HG03521 (cell line): Measurements from ENCODE around the gene GLIS1.

Experiments
- ATAC-seq: cut with Tn5 transposase; IDR thresholded peaks from one replicate; pipeline ENCODE4 v1.9.1; 2021; ENCODE audit warnings: mild to moderate bottlenecking, moderate library complexity; ENCODE audit not compliant: unreplicated experiment

Gene GLIS1

GRCh38 chr1:53681351-53681976, 57.5 kb downstream of the GLIS1 start:
- no peak for ATAC-seq

- no peak for ATAC-seq
These were observed 58.1 kb downstream of the GLIS1 start for GRCh38 chr1:53680868-53681267.

GRCh38 chr1:53678938-53679825, 59.8 kb downstream of the GLIS1 start:
- no peak for ATAC-seq

GRCh38 chr1:53678507-53678906, 60.5 kb downstream of the GLIS1 start:
- ATAC-seq: no peak

GRCh38 chr1:53678046-53678445, 60.9 kb downstream of the GLIS1 start:
- ATAC-seq: no peak

GRCh38 chr1:53677486-53677885, 61.5 kb downstream of the GLIS1 start:
- ATAC-seq: no peak

- ATAC-seq: no peak
These were observed 66.2 kb downstream of the GLIS1 start for GRCh38 chr1:53672785-53673184.

GRCh38 chr1:53672243-53672642, 66.7 kb downstream of the GLIS1 start:
- ATAC-seq: no peak

GRCh38 chr1:53669621-53670191, 69.3 kb downstream of the GLIS1 start:
- ATAC-seq: no peak

GRCh38 chr1:53666566-53666965, 72.4 kb downstream of the GLIS1 start:
- no peak for ATAC-seq

GRCh38 chr1:53665996-53666395, 73.0 kb downstream of the GLIS1 start:
- ATAC-seq: no peak

- no peak for ATAC-seq
These were observed 75.2 kb downstream of the GLIS1 start for GRCh38 chr1:53663529-53664300.

- no peak for ATAC-seq
These were observed 76.0 kb downstream of the GLIS1 start for GRCh38 chr1:53662951-53663350.

GRCh38 chr1:53662169-53662568, 76.8 kb downstream of the GLIS1 start:
- no peak for ATAC-seq

- no peak for ATAC-seq
These were observed 77.5 kb downstream of the GLIS1 start for GRCh38 chr1:53661496-53661895.

- no peak for ATAC-seq
These were observed 78.3 kb downstream of the GLIS1 start for GRCh38 chr1:53660666-53661065.

- ATAC-seq: no peak
These were observed 79.5 kb downstream of the GLIS1 start for GRCh38 chr1:53659436-53659835.

- no peak for ATAC-seq
These were observed 80.3 kb downstream of the GLIS1 start for GRCh38 chr1:53658489-53659230.

- no peak for ATAC-seq
These were observed 81.0 kb downstream of the GLIS1 start for GRCh38 chr1:53657891-53658396.

GRCh38 chr1:53657531-53657805, 81.5 kb downstream of the GLIS1 start:
- ATAC-seq: no peak
